IMR-90 (cell line): ENCODE results near the gene VIPR1. TPM values are rescaled to one million over a fixed set of nuclear protein-coding genes. Genes with fewer than 3 reads are reported as not detected.

ENCODE experiments used
- ATAC-seq: fragments of 200-7000 bp; cut with Tn5 transposase; 2 replicates; pipeline ENCODE4 v1.9.1; 2020; ENCODE audit warnings: low read depth, mild to moderate bottlenecking, moderate library complexity
- BruUV-seq: library from RNA; stranded (reverse); fragments of 400-500 nt; replicated peaks from 2 replicates; lab custom pipeline; 2021; lab: Mats Ljungman, UMichigan
- CTCF ChIA-PET: fragments of 300-600 bp; formaldehyde crosslinking; extraction: SDS; loops from one replicate; lab custom pipeline; 2021; ENCODE audit warnings: antibody characterized with exemption; lab: Yijun Ruan, JAX
- POLR2A ChIA-PET: fragments of 300-600 bp; sonication (Branson Sonifier 250); formaldehyde crosslinking; loops from one replicate; lab custom pipeline; 2022; ENCODE audit warnings: antibody characterized with exemption; ENCODE audit not compliant: unreplicated experiment; lab: Charles Lee
- DNase-seq: peaks from one replicate; pipeline ENCODE4 v3.0.0; 2013
- H2AFZ ChIP-seq: replicated peaks from 2 replicates; pipeline ENCODE3; 2013; ENCODE audit warnings: low read length, mild to moderate bottlenecking; ENCODE audit not compliant: poor library complexity
- H2AK5ac ChIP-seq: 2 replicates; pipeline ENCODE4 v1.6.1; 2013; ENCODE audit warnings: low read depth, low read length, inconsistent platforms
- H2AK9ac ChIP-seq: replicated peaks from 2 replicates; pipeline ENCODE3; 2013; ENCODE audit warnings: mild to moderate bottlenecking, low read depth, low read length, moderate library complexity; ENCODE audit not compliant: poor library complexity
- H2BK120ac ChIP-seq: 2 replicates; pipeline ENCODE4 v1.6.1; 2013; ENCODE audit warnings: low read depth, low read length, inconsistent platforms
- H2BK15ac ChIP-seq: 3 replicates; pipeline ENCODE4 v1.6.1; 2013; ENCODE audit warnings: low read depth, low read length, inconsistent platforms
- H2BK20ac ChIP-seq: 2 replicates; pipeline ENCODE4 v1.6.1; 2013; ENCODE audit warnings: low read depth, mild to moderate bottlenecking, inconsistent platforms, low read length, moderate library complexity
- H2BK5ac ChIP-seq: 2 replicates; pipeline ENCODE4 v1.6.1; 2013; ENCODE audit warnings: mild to moderate bottlenecking, low read depth, low read length, inconsistent platforms; ENCODE audit not compliant: poor library complexity, severe bottlenecking
- H3K14ac ChIP-seq: replicated peaks from 2 replicates; pipeline ENCODE4 v1.6.1; 2013; ENCODE audit warnings: low read depth, low read length, inconsistent platforms
- H3K18ac ChIP-seq: 2 replicates; pipeline ENCODE4 v1.6.1; 2013; ENCODE audit warnings: low read depth, low read length, control low read depth
- H3K23ac ChIP-seq: 2 replicates; pipeline ENCODE4 v1.6.1; 2013; ENCODE audit warnings: low read depth, low read length, inconsistent platforms
- H3K27ac ChIP-seq: 2 replicates; pipeline ENCODE4 v1.5.1; 2013; ENCODE audit warnings: mild to moderate bottlenecking, control low read depth, low read length; ENCODE audit not compliant: insufficient read depth
- H3K27me3 ChIP-seq: 2 replicates; pipeline ENCODE4 v1.6.1; 2013; ENCODE audit warnings: low read length; ENCODE audit not compliant: control insufficient read depth, insufficient read depth
- H3K36me3 ChIP-seq: 2 replicates; pipeline ENCODE4 v1.6.1; 2013; ENCODE audit warnings: low read length, mixed read lengths; ENCODE audit not compliant: control insufficient read depth, insufficient read depth
- H3K4ac ChIP-seq: 2 replicates; pipeline ENCODE4 v1.6.1; 2013; ENCODE audit warnings: low read depth, low read length, inconsistent platforms
- H3K4me1 ChIP-seq: 2 replicates; pipeline ENCODE4 v1.6.1; 2013; ENCODE audit warnings: low read length, mixed read lengths; ENCODE audit not compliant: control insufficient read depth, insufficient read depth
- H3K4me2 ChIP-seq: 2 replicates; pipeline ENCODE4 v1.6.1; 2013; ENCODE audit warnings: low read depth, mild to moderate bottlenecking, control low read depth, low read length, moderate library complexity
- H3K4me3 ChIP-seq: 2 replicates; pipeline ENCODE4 v1.5.1; 2013; ENCODE audit warnings: low read depth, mild to moderate bottlenecking, control low read depth, low read length, moderate library complexity; ENCODE audit not compliant: insufficient read depth
- H3K56ac ChIP-seq: 2 replicates; pipeline ENCODE4 v1.6.1; 2013; ENCODE audit warnings: low read length, inconsistent platforms; ENCODE audit not compliant: insufficient read depth; ENCODE audit errors: extremely low read depth
- H3K79me1 ChIP-seq, 2 experiments: 2 replicates each; pipeline ENCODE4 v1.6.1; 2013; ENCODE audit warnings: low read length in 2 of 2, inconsistent platforms in 1 of 2, low read depth in 1 of 2
- H3K9ac ChIP-seq: 2 replicates; pipeline ENCODE4 v1.6.1; 2013; ENCODE audit warnings: low read depth, low read length, control low read depth
- H3K9me1 ChIP-seq: 2 replicates; pipeline ENCODE4 v1.6.1; 2013; ENCODE audit warnings: low read length, inconsistent platforms; ENCODE audit not compliant: insufficient read depth
- H3K9me3 ChIP-seq: 2 replicates; pipeline ENCODE4 v1.6.1; 2013; ENCODE audit warnings: low read length; ENCODE audit not compliant: control insufficient read depth, insufficient read depth
- H4K20me1 ChIP-seq: 2 replicates; pipeline ENCODE4 v1.6.1; 2013; ENCODE audit warnings: low read length, inconsistent platforms; ENCODE audit not compliant: insufficient read depth
- H4K5ac ChIP-seq: 2 replicates; pipeline ENCODE4 v1.6.1; 2013; ENCODE audit warnings: mild to moderate bottlenecking, low read depth, low read length, control low read depth
- H4K8ac ChIP-seq, 2 experiments: 2 replicates each; pipeline ENCODE4 v1.6.1; 2013; ENCODE audit warnings: low read depth in 2 of 2, low read length in 2 of 2, control low read depth in 1 of 2, inconsistent platforms in 1 of 2
- H4K91ac ChIP-seq: 2 replicates; pipeline ENCODE4 v1.6.1; 2013; ENCODE audit warnings: low read depth, low read length, inconsistent platforms; ENCODE audit not compliant: insufficient read depth
- BHLHE40 ChIP-seq: fragments of 150-350 bp; IDR thresholded peaks from 2 replicates; pipeline ENCODE4 v1.6.1; 2016; ENCODE audit warnings: mild to moderate bottlenecking, low read depth, low read length
- CEBPB ChIP-seq: IDR thresholded peaks from 2 replicates; pipeline ENCODE4 v1.6.1; 2012; ENCODE audit warnings: low read depth, low read length, improper control_type of control experiment
- CHD1 ChIP-seq: IDR thresholded peaks from 2 replicates; pipeline ENCODE4 v1.6.1; 2012; ENCODE audit warnings: low read depth, low read length, improper control_type of control experiment
- CTCF ChIP-seq: conservative IDR thresholded peaks from 2 replicates; pipeline ENCODE4 v1.5.1; 2012; ENCODE audit warnings: mild to moderate bottlenecking, low read depth, low read length, improper control_type of control experiment
- FOS ChIP-seq: fragments of 150-350 bp; IDR thresholded peaks from 2 replicates; pipeline ENCODE4 v1.6.1; 2016; ENCODE audit warnings: low read depth, low read length
- MAFK ChIP-seq: IDR thresholded peaks from 2 replicates; pipeline ENCODE4 v1.6.1; 2012; ENCODE audit warnings: low read depth, low read length, improper control_type of control experiment
- MAZ ChIP-seq: IDR thresholded peaks from 2 replicates; pipeline ENCODE4 v1.6.1; 2012; ENCODE audit warnings: low read depth, mild to moderate bottlenecking, low read length, improper control_type of control experiment, moderate library complexity, borderline replicate concordance
- MXI1 ChIP-seq: IDR thresholded peaks from 2 replicates; pipeline ENCODE4 v1.6.1; 2012; ENCODE audit warnings: low read depth, mild to moderate bottlenecking, low read length, moderate library complexity, borderline replicate concordance
- NFE2L2 ChIP-seq: fragments of 150-350 bp; IDR thresholded peaks from 2 replicates; pipeline ENCODE4 v1.6.1; 2016; ENCODE audit warnings: low read depth, mild to moderate bottlenecking, low read length
- POLR2A ChIP-seq: IDR thresholded peaks from 2 replicates; pipeline ENCODE4 v1.6.1; 2012; ENCODE audit warnings: mild to moderate bottlenecking, low read depth, low read length
- RAD21 ChIP-seq: IDR thresholded peaks from 2 replicates; pipeline ENCODE4 v1.6.1; 2012; ENCODE audit warnings: low read length, improper control_type of control experiment
- RCOR1 ChIP-seq: IDR thresholded peaks from 2 replicates; pipeline ENCODE4 v1.6.1; 2012; ENCODE audit warnings: mild to moderate bottlenecking, low read length, improper control_type of control experiment; ENCODE audit not compliant: insufficient replicate concordance
- RFX5 ChIP-seq: IDR thresholded peaks from 2 replicates; pipeline ENCODE4 v1.8.0; 2012; ENCODE audit warnings: low read depth, mild to moderate bottlenecking, low read length, moderate library complexity
- SMC3 ChIP-seq: fragments of 150-350 bp; IDR thresholded peaks from 2 replicates; pipeline ENCODE4 v1.6.1; 2016; ENCODE audit warnings: low read depth, mild to moderate bottlenecking, antibody characterized with exemption, low read length, moderate library complexity
- USF2 ChIP-seq: fragments of 150-350 bp; IDR thresholded peaks from 2 replicates; pipeline ENCODE4 v1.6.1; 2017; ENCODE audit warnings: mild to moderate bottlenecking, antibody characterized with exemption, low read length, low read depth
- WGBS, 2 experiments: methylation state at CpG; one replicate each; pipeline versions ENCODE4 v1.1.5 to v1.1.7; 2013; ENCODE audit warnings: missing lambda C conversion rate in 2 of 2; ENCODE audit not compliant: insufficient read length in 1 of 2; ENCODE audit errors: extremely low coverage in 2 of 2; 5-methylcytosine and 5-hydroxymethylcytosine counted together
- dilution Hi-C: fragments of 300-500 bp; cut with HindIII; formaldehyde crosslinking; loops from one replicate; pipeline ENCODE4 v1.14.3; 2018; ENCODE audit warnings: low sequenced_read_pairs; ENCODE audit not compliant: unreplicated experiment
- in situ Hi-C: fragments of 300-500 bp; cut with MboI; formaldehyde crosslinking; loops from 3 replicates; pipeline ENCODE4 v1.14.3; 2019; ENCODE audit warnings: low sequenced_read_pairs, inconsistent platforms, mixed read lengths
- intact Hi-C: fragments of 100-400 bp; cut with micrococcal nuclease; formaldehyde crosslinking; loops from 2 replicates; pipeline ENCODE4 v1.10.0; 2022
- polyA plus RNA-seq, 3 experiments: library from polyadenylated mRNA; depleted of rRNA; stranded (reverse); fragments of >200 nt; gene quantifications; 2 replicates each; pipeline ENCODE4 v1.2.3, GENCODE V29; 2012; ENCODE audit warnings: low replicate concordance in 1 of 3
- total RNA-seq: library from RNA; depleted of rRNA; stranded (reverse); fragments of >200 nt; gene quantifications from 2 replicates; pipeline ENCODE4 v1.2.3, GENCODE V29; 2012
- TF ChIP-seq, protein P1 (sequence below): fragments of 150-350 bp; IDR thresholded peaks from 2 replicates; pipeline ENCODE4 v1.6.1; 2016; ENCODE audit warnings: low read depth, mild to moderate bottlenecking, low read length, moderate library complexity, borderline replicate concordance

Gene VIPR1
- total and polyA plus RNA-seq, 2 of the 4 experiments (the other 2 are of a cell fraction) = not detected

- no TSS peak for BruUV-seq
- in situ Hi-C loops = no loop called here
- Histone ChIP-seq H3K9ac (no peak overlapping the region), H3K27ac (no peak overlapping the region), H4K8ac (no peak overlapping the region), H2BK120ac (no peak overlapping the region), H3K4ac (no peak overlapping the region), H3K56ac (no peak overlapping the region), H3K4me1 (no peaks in the 10 kb centered on the region), H3K18ac (no peak overlapping the region), H3K79me1 (peaks cover 36 to 38% of the 10 kb centered on the region in 2 experiments), H3K4me3 (no peak overlapping the region), H2AFZ (no peak overlapping the region), H3K14ac (no peak overlapping the region), H3K36me3 (peaks cover 17% of the 10 kb centered on the region), H4K5ac (no peak overlapping the region), H2BK15ac (no peak overlapping the region), H3K4me2 (no peak overlapping the region), H3K9me1 (0 out of 2 replicates have a peak, but pooled peaks cover 3% of the 10 kb centered on the region), H2AK9ac (no peak overlapping the region), H3K9me3 (no peaks in the 10 kb centered on the region), H3K27me3 (no peaks in the 10 kb centered on the region), H2BK20ac (no peak overlapping the region), H3K23ac (no peak overlapping the region), H4K91ac (no peak overlapping the region), H2BK5ac (no peak overlapping the region), H4K20me1 (peaks cover 9% of the 10 kb centered on the region), H2AK5ac (no peak overlapping the region)
- WGBS, 2 experiments = no CpG with 5 or more reads among the region's 3 CpGs
- ChIA-PET POLR2A (no interaction called here), CTCF (interaction anchor here (0.6 kb wide), 2 partner anchors 49 to 551 kb away, joined by 3 to 8 read pairs; no protein-coding TSS in a partner anchor)
- intact Hi-C loops = no loop called here
- dilution Hi-C loops = no loop called here
- ATAC-seq = peak; percentile 88
- DNase-seq = peak; percentile 31
- TF ChIP-seq CHD1 = no peak
- TF ChIP-seq CEBPB = no peak
- no peak for TF ChIP-seq MAFK
- TF ChIP-seq MXI1 = no peak
- TF ChIP-seq BHLHE40 = no peak
- TF ChIP-seq, protein P1, sequence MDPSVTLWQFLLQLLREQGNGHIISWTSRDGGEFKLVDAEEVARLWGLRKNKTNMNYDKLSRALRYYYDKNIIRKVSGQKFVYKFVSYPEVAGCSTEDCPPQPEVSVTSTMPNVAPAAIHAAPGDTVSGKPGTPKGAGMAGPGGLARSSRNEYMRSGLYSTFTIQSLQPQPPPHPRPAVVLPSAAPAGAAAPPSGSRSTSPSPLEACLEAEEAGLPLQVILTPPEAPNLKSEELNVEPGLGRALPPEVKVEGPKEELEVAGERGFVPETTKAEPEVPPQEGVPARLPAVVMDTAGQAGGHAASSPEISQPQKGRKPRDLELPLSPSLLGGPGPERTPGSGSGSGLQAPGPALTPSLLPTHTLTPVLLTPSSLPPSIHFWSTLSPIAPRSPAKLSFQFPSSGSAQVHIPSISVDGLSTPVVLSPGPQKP = no peak
- TF ChIP-seq POLR2A = no peak
- no peak for TF ChIP-seq USF2
- TF ChIP-seq SMC3 = peak; percentile 34; the same call in 1 of the 2 replicates
- no peak for TF ChIP-seq FOS
- 0 out of 2 replicates have a peak, but pooled peaks have one; percentile 45 for TF ChIP-seq MAZ
- peak; percentile 50 for TF ChIP-seq CTCF
- TF ChIP-seq RFX5 = no peak
- TF ChIP-seq NFE2L2 = no peak
- TF ChIP-seq RCOR1 = no peak
- peak; percentile 58 for TF ChIP-seq RAD21
Measured at GRCh38 chr3:42572278-42572677, 69.8 kb downstream of the VIPR1 start.
